Hepatocyte (in vitro differentiated cells): Measurements from ENCODE around the gene TSEN2.

ENCODE experiments used
- EZH2 ChIP-seq: fragments of 200-600 bp; sonication (generic); IDR thresholded peaks from 2 replicates; pipeline ENCODE4 v1.6.1; 2016; ENCODE audit warnings: antibody characterized with exemption, mild to moderate bottlenecking, borderline replicate concordance
- TF ChIP-seq, protein P1 (sequence below): fragments of 200-600 bp; sonication (generic); IDR thresholded peaks from 2 replicates; pipeline ENCODE4 v1.5.1; 2016; ENCODE audit warnings: antibody characterized with exemption, mild to moderate bottlenecking; ENCODE audit not compliant: poor library complexity

DNA sequence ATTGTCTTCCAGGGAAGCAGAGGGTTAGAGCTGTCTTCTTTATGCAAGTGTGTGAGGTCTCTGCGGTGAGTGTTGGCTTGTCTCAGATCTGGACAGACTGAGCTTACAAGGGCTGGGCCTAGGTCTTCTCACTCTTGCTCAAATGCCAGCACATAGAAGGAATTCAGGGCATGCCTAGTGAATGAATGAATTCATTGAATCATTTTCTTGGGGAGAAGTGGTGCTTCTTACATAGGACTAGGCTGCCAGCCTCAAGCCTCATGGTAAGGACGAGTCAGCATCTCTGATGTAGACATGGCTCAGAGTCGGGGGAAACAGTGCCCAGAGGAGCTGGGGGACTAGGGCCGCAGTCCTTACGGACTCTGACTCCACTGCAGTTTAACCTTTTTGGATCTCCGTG lies 89.9 kb downstream of the TSEN2 start:
- no peak for TF ChIP-seq EZH2
- TF ChIP-seq, protein P1, sequence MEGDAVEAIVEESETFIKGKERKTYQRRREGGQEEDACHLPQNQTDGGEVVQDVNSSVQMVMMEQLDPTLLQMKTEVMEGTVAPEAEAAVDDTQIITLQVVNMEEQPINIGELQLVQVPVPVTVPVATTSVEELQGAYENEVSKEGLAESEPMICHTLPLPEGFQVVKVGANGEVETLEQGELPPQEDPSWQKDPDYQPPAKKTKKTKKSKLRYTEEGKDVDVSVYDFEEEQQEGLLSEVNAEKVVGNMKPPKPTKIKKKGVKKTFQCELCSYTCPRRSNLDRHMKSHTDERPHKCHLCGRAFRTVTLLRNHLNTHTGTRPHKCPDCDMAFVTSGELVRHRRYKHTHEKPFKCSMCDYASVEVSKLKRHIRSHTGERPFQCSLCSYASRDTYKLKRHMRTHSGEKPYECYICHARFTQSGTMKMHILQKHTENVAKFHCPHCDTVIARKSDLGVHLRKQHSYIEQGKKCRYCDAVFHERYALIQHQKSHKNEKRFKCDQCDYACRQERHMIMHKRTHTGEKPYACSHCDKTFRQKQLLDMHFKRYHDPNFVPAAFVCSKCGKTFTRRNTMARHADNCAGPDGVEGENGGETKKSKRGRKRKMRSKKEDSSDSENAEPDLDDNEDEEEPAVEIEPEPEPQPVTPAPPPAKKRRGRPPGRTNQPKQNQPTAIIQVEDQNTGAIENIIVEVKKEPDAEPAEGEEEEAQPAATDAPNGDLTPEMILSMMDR: no peak
